SW480 (cell line): ENCODE results near the gene LINC01488.

Experiments
- DNase-seq: peaks from one replicate; pipeline ENCODE4 v3.0.0-alpha.2; 2016; ENCODE audit warnings: low spot score

Gene LINC01488

GRCh38 chr11:69479591-69480271 lies 1.7 kb upstream of the LINC01488 start:
- no peak for DNase-seq

- no peak for DNase-seq
These were observed 693 bp upstream of the LINC01488 start for GRCh38 chr11:69480547-69481392.

GRCh38 chr11:69482322-69482721 lies 859 bp downstream of the LINC01488 start:
- no peak for DNase-seq

GRCh38 chr11:69483170-69483569 lies 1.7 kb downstream of the LINC01488 start:
- no peak for DNase-seq

GRCh38 chr11:69483691-69484426 lies 2.4 kb downstream of the LINC01488 start:
- DNase-seq: no peak

GRCh38 chr11:69484427-69485259 lies 3.2 kb downstream of the LINC01488 start:
- DNase-seq: no peak

- no peak for DNase-seq
These were observed 4.0 kb downstream of the LINC01488 start for GRCh38 chr11:69485337-69486041.

GRCh38 chr11:69486056-69486772 lies 4.8 kb downstream of the LINC01488 start:
- no peak for DNase-seq

- DNase-seq: no peak
These were observed 5.4 kb downstream of the LINC01488 start for GRCh38 chr11:69486773-69487291.

- DNase-seq: no peak
These were observed 5.9 kb downstream of the LINC01488 start for GRCh38 chr11:69487391-69487790.

GRCh38 chr11:69487849-69488542 lies 6.5 kb downstream of the LINC01488 start:
- no peak for DNase-seq

- no peak for DNase-seq
These were observed 7.1 kb downstream of the LINC01488 start for GRCh38 chr11:69488543-69488940.

GRCh38 chr11:69489031-69489745 lies 7.7 kb downstream of the LINC01488 start:
- no peak for DNase-seq

- DNase-seq: no peak
These were observed 8.4 kb downstream of the LINC01488 start for GRCh38 chr11:69489746-69490365.

- no peak for DNase-seq
These were observed 9.1 kb downstream of the LINC01488 start for GRCh38 chr11:69490516-69490915.

- DNase-seq: no peak
These were observed 9.9 kb downstream of the LINC01488 start for GRCh38 chr11:69491071-69492031.
